PC-3 (cell line): Measurements from ENCODE around the gene CD40. TPM values are rescaled to one million over a fixed set of nuclear protein-coding genes. Genes with fewer than 3 reads are reported as not detected.

Source experiments
- ATAC-seq: fragments of 200-7000 bp; cut with Tn5 transposase; 2 replicates; pipeline ENCODE4 v1.9.1; 2020; ENCODE audit warnings: mild to moderate bottlenecking, moderate library complexity
- BruUV-seq: library from RNA; stranded (reverse); fragments of 400-500 nt; replicated peaks from 2 replicates; lab custom pipeline; 2021; lab: Mats Ljungman, UMichigan
- CTCF ChIA-PET: fragments of 300-600 bp; sonication (Branson Sonifier 250); formaldehyde crosslinking; loops from one replicate; lab custom pipeline; 2022; ENCODE audit warnings: antibody characterized with exemption; lab: Charles Lee
- POLR2A ChIA-PET: fragments of 300-600 bp; sonication (Branson Sonifier 250); formaldehyde crosslinking; loops from one replicate; lab custom pipeline; 2022; ENCODE audit warnings: antibody characterized with exemption; ENCODE audit not compliant: unreplicated experiment; lab: Charles Lee
- DNase-seq: peaks from one replicate; pipeline ENCODE4 v3.0.0-alpha.2; 2015
- H2AFZ ChIP-seq: fragments of 300-600 bp; sonication (generic); 2 replicates; pipeline ENCODE4 v1.6.0; 2016; ENCODE audit warnings: antibody characterized with exemption, low read length
- H3F3A ChIP-seq: fragments of 300-600 bp; sonication (generic); one replicate; pipeline ENCODE4 v1.6.0; 2017; ENCODE audit warnings: antibody characterized with exemption, low read length, control low read depth, mild to moderate bottlenecking; ENCODE audit not compliant: unreplicated experiment
- H3K27ac ChIP-seq: fragments of 300-600 bp; sonication (generic); 2 replicates; pipeline ENCODE4 v1.5.1; 2016; ENCODE audit warnings: mild to moderate bottlenecking, low read length
- H3K27me3 ChIP-seq: fragments of 300-600 bp; sonication (generic); 2 replicates; pipeline ENCODE4 v1.6.1; 2016; ENCODE audit warnings: low read length, mixed read lengths
- H3K36me3 ChIP-seq: fragments of 300-600 bp; sonication (generic); 2 replicates; pipeline ENCODE4 v1.6.1; 2016; ENCODE audit warnings: low read depth, mixed run types, low read length, mixed read lengths
- H3K4me1 ChIP-seq: fragments of 300-600 bp; sonication (generic); 2 replicates; pipeline ENCODE4 v1.5.1; 2016; ENCODE audit warnings: low read length; ENCODE audit not compliant: insufficient read depth
- H3K4me2 ChIP-seq: fragments of 300-600 bp; sonication (generic); 2 replicates; pipeline ENCODE4 v1.6.0; 2016; ENCODE audit warnings: low read length
- H3K4me3 ChIP-seq: fragments of 300-600 bp; sonication (generic); 2 replicates; pipeline ENCODE4 v1.5.1; 2016; ENCODE audit warnings: mild to moderate bottlenecking, low read length, mixed read lengths
- H3K79me2 ChIP-seq: fragments of 300-600 bp; sonication (generic); 2 replicates; pipeline ENCODE4 v1.6.1; 2017; ENCODE audit warnings: low read length, mixed read lengths
- H3K9ac ChIP-seq: fragments of 300-600 bp; sonication (generic); 2 replicates; pipeline ENCODE4 v1.6.0; 2016; ENCODE audit warnings: mild to moderate bottlenecking, low read length
- H3K9me2 ChIP-seq: fragments of 300-600 bp; sonication (generic); replicated peaks from 2 replicates; pipeline ENCODE4 v1.6.1; 2016; ENCODE audit warnings: mixed run types, low read length, mixed read lengths
- H3K9me3 ChIP-seq: fragments of 300-600 bp; sonication (generic); 2 replicates; pipeline ENCODE4 v1.6.1; 2016; ENCODE audit warnings: low read length, mixed read lengths
- H4K20me1 ChIP-seq: fragments of 300-600 bp; sonication (generic); 2 replicates; pipeline ENCODE4 v1.6.1; 2016; ENCODE audit warnings: low read length, mixed read lengths
- EZH2 ChIP-seq: fragments of 300-600 bp; sonication (generic); IDR thresholded peaks from one replicate; pipeline ENCODE4 v1.6.1; 2017; ENCODE audit warnings: antibody characterized with exemption, mild to moderate bottlenecking, low read length; ENCODE audit not compliant: unreplicated experiment
- EZH2phosphoT487 ChIP-seq: fragments of 300-600 bp; sonication (generic); IDR thresholded peaks from 2 replicates; pipeline ENCODE4 v1.6.1; 2018; ENCODE audit warnings: mild to moderate bottlenecking, antibody characterized with exemption, low read length, borderline replicate concordance
- intact Hi-C: fragments of 100-400 bp; cut with micrococcal nuclease; formaldehyde crosslinking; loops from 2 replicates; pipeline ENCODE4 v1.9.0; 2023
- total RNA-seq: library from RNA; depleted of rRNA; stranded (reverse); fragments of >200 nt; gene quantifications from 2 replicates; pipeline ENCODE4 v1.2.3, GENCODE V29; 2014
- TF ChIP-seq, protein P1 (sequence below): fragments of 300-600 bp; sonication (generic); conservative IDR thresholded peaks from 2 replicates; pipeline ENCODE4 v1.5.1; 2017; ENCODE audit warnings: antibody characterized with exemption, low read depth, mild to moderate bottlenecking, low read length

CD40 gene
- total RNA-seq, 1 experiment from 2014 or later, result 4.6 TPM

DNA sequence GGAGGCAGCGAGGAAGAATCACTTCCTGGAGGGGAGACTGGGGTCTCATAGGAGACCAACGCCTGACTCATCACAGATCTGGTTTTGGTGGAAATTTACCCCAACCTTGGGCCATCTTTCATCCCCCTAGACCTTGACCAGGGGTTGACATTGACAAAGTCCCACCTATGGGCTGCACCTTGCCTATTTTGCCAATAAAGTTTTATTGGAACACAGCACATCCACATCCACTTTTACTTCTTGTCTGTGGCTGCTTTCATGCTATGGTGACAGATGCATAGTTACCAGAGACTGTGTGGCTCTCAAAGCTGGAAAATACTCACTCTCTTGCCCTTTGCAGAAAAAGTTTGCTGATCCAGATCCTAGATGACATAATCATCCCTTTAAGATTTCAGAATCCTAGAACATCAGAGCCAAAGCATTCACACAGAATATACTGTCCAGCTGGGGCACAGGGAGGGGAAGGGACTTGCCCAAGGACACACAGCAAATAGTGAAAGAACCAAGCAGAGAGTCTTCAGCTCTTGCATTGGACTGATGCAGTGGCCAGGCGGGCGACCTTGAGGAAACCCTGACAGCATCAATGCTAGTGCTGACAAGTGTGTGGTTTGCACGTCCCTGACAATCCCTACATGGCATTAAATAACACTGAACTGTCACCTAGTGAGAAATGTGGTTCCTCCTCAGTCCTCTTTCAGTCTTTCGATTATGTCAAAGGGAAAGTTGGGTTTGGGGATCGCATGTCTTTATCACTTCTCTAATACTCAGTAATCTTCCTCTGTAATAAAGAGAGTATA is 41.2 kb downstream of the CD40 start:
- Histone ChIP-seq H4K20me1 (no peaks in the 10 kb centered on the region), H3K4me2 (no peak overlapping the region), H3K4me1 (no peaks in the 10 kb centered on the region), H3K27me3 (peaks cover 81% of the 10 kb centered on the region), H3K9ac (no peak overlapping the region), H3K9me3 (no peaks in the 10 kb centered on the region), H3K36me3 (no peaks in the 10 kb centered on the region), H3K79me2 (no peaks in the 10 kb centered on the region), H3K27ac (no peak overlapping the region), H3K9me2 (no peaks in the 10 kb centered on the region), H3K4me3 (no peak overlapping the region), H2AFZ (no peak overlapping the region), H3F3A (no peaks in the 10 kb centered on the region)
- no peak for DNase-seq
- ATAC-seq, result no peak
- no TSS peak for BruUV-seq
- CTCF ChIA-PET, result no interaction called here
- no peak for TF ChIP-seq EZH2
- TF ChIP-seq, protein P1, sequence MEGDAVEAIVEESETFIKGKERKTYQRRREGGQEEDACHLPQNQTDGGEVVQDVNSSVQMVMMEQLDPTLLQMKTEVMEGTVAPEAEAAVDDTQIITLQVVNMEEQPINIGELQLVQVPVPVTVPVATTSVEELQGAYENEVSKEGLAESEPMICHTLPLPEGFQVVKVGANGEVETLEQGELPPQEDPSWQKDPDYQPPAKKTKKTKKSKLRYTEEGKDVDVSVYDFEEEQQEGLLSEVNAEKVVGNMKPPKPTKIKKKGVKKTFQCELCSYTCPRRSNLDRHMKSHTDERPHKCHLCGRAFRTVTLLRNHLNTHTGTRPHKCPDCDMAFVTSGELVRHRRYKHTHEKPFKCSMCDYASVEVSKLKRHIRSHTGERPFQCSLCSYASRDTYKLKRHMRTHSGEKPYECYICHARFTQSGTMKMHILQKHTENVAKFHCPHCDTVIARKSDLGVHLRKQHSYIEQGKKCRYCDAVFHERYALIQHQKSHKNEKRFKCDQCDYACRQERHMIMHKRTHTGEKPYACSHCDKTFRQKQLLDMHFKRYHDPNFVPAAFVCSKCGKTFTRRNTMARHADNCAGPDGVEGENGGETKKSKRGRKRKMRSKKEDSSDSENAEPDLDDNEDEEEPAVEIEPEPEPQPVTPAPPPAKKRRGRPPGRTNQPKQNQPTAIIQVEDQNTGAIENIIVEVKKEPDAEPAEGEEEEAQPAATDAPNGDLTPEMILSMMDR, result no peak
- TF ChIP-seq EZH2phosphoT487, result no peak
- intact Hi-C loops, result no loop called here
- POLR2A ChIA-PET, result no interaction called here

DNA sequence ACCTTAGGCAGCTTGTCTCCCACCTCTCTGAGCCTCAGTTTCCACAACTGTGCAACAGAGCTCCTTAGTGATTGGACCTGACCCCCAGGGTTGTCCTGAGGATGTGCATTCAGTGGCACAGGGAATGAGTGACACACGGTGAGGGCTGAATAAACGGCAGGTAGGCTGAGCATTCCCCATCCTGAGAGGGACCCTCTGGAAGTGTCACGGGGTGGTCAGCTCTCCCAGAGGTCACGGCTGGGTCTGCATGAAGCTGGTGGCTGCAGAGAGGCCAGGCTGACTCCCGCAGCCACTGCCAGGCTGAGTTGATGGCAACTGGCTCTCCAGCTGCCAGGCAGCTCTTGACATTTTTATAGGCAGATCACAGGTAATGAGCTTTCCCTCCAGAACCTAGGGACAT is 42.5 kb downstream of the CD40 start:
- CTCF ChIA-PET, result no interaction called here
- ATAC-seq (no peak), DNase-seq (no peak)
- Histone ChIP-seq H3K4me2 (no peak overlapping the region), H3K36me3 (no peaks in the 10 kb centered on the region), H3F3A (no peaks in the 10 kb centered on the region), H3K27me3 (peaks cover 83% of the 10 kb centered on the region), H3K27ac (no peak overlapping the region), H3K9me2 (no peaks in the 10 kb centered on the region), H3K4me3 (no peak overlapping the region), H4K20me1 (no peaks in the 10 kb centered on the region), H2AFZ (no peak overlapping the region), H3K4me1 (no peaks in the 10 kb centered on the region), H3K9me3 (no peaks in the 10 kb centered on the region), H3K9ac (no peak overlapping the region), H3K79me2 (no peaks in the 10 kb centered on the region)
- TF ChIP-seq EZH2, result no peak
- TF ChIP-seq, protein P1, result no peak
- TF ChIP-seq EZH2phosphoT487, result no peak
- POLR2A ChIA-PET, result no interaction called here
- intact Hi-C loops, result no loop called here
- BruUV-seq, result no TSS peak

DNA sequence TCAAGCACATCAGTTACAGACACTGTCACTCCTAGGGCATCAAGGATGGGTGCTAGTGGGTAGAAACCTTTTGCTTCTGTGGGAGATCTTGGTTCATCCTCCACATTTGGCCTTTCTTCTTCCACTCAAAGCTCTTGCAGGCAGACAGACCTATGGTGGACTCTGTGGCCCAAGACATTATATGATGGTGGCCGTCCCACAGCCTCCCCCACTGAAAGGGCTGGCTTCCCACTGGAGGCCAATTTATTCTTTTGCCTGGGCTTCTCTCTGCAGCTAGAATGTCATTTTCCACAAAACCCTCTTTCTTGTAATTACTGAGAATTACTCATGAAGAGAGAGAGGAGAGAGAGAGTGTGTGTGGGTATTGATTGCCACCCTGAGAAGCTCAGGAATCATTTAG is 43.8 kb downstream of the CD40 start:
- ATAC-seq (no peak), DNase-seq (no peak)
- Histone ChIP-seq H3K9me2 (no peaks in the 10 kb centered on the region), H3K36me3 (no peaks in the 10 kb centered on the region), H4K20me1 (no peaks in the 10 kb centered on the region), H3K4me2 (no peak overlapping the region), H3K4me1 (no peaks in the 10 kb centered on the region), H3K9ac (no peak overlapping the region), H3K9me3 (no peaks in the 10 kb centered on the region), H3K27me3 (peaks cover 86% of the 10 kb centered on the region), H3F3A (no peaks in the 10 kb centered on the region), H2AFZ (no peak overlapping the region), H3K27ac (no peak overlapping the region), H3K79me2 (no peaks in the 10 kb centered on the region), H3K4me3 (no peak overlapping the region)
- TF ChIP-seq EZH2phosphoT487 (no peak), EZH2 (no peak)
- TF ChIP-seq, protein P1, result no peak
- intact Hi-C loops, result no loop called here
- ChIA-PET CTCF (no interaction called here), POLR2A (interaction anchor here (0.6 kb wide), 1 partner anchor 406 kb away, joined by 3 read pairs; no protein-coding TSS in a partner anchor)
- no TSS peak for BruUV-seq
